Stomach (tissue), 9 donors: Measurements from ENCODE around the gene SPACA4. TPM values are rescaled to one million over a fixed set of nuclear protein-coding genes. Genes with fewer than 3 reads are reported as not detected.

ENCODE experiments used
- DNase-seq, 2 donors: peaks; one replicate each; pipeline versions ENCODE4 v3.0.0 to v3.0.0-alpha.2; 2013 to 2019
- H3K27ac ChIP-seq, 5 donors: fragments of 200-600 bp in 4 of 5; sonication (generic) in 4 of 5; one replicate each; pipeline ENCODE4 v1.5.1; 2013 to 2019; ENCODE audit warnings: mild to moderate bottlenecking in 1 of 5, moderate library complexity in 1 of 5
- H3K27me3 ChIP-seq, 3 donors: fragments of 200-600 bp; sonication (generic); one replicate each; pipeline ENCODE4 v1.5.1; 2017 to 2019; ENCODE audit warnings: mixed run types in 1 of 3
- H3K36me3 ChIP-seq, 4 donors: fragments of 200-600 bp; sonication (generic); 1 replicate in 3 of 4; 2 replicates in 1 of 4; pipeline ENCODE4 v1.5.1; 2016 to 2019
- H3K4me1 ChIP-seq, 4 donors: fragments of 200-600 bp; sonication (generic); one replicate each; pipeline ENCODE4 v1.5.1; 2016 to 2019
- H3K4me3 ChIP-seq, 4 donors: fragments of 200-600 bp; sonication (generic) in 3 of 4; one replicate each; pipeline ENCODE4 v1.5.1; 2016 to 2019; ENCODE audit warnings: mild to moderate bottlenecking in 1 of 4
- H3K9me3 ChIP-seq, 4 donors: fragments of 200-600 bp; sonication (generic); one replicate each; pipeline ENCODE4 v1.5.1; 2016 to 2019
- CTCF ChIP-seq, 7 experiments: fragments of 450-650 bp in 4 of 7; fragments of 200-600 bp in 3 of 7; sonication (generic) in 3 of 7; IDR thresholded peaks; one replicate each; pipeline ENCODE4 v1.5.1; 2016 to 2019; ENCODE audit warnings: antibody characterized with exemption in 7 of 7, control low read depth in 2 of 7, mild to moderate bottlenecking in 1 of 7
- EP300 ChIP-seq: sonication (generic); formaldehyde crosslinking; IDR thresholded peaks from one replicate; pipeline ENCODE4 v1.6.1; 2017; ENCODE audit warnings: antibody characterized with exemption
- POLR2A ChIP-seq, 4 donors: fragments of 450-650 bp; IDR thresholded peaks; one replicate each; pipeline ENCODE4 v1.6.1; 2016; ENCODE audit warnings: antibody characterized with exemption in 4 of 4, control low read depth in 2 of 4, mild to moderate bottlenecking in 1 of 4, moderate library complexity in 1 of 4
- POLR2AphosphoS5 ChIP-seq, 3 donors: sonication (generic); formaldehyde crosslinking; IDR thresholded peaks; one replicate each; pipeline ENCODE4 v1.6.1; 2016; ENCODE audit warnings: antibody characterized with exemption in 3 of 3
- WGBS, 5 donors: extraction: QIAGEN DNeasy Blood & Tissue Kit in 3 of 5; methylation state at CpG; one replicate each; pipeline versions ENCODE4 v1.1.5 to v1.1.7; 2013 to 2018; 5-methylcytosine and 5-hydroxymethylcytosine counted together
- intact Hi-C: fragments of 100-400 bp; cut with DNase I; formaldehyde crosslinking; loops from one replicate; pipeline ENCODE4 v1.15.1; 2023; ENCODE audit warnings: low total_unique reads
- polyA plus RNA-seq, 3 donors: library from polyadenylated mRNA; stranded (reverse); fragments of 200-250 nt; gene quantifications; one replicate each; pipeline ENCODE4 v1.2.3, GENCODE V29; 2013
- total RNA-seq, 5 donors: library from RNA; depleted of rRNA; stranded (reverse); fragments of >200 nt; gene quantifications; one replicate each; pipeline versions ENCODE4 v1.1.0 to v1.2.3, GENCODE V29; 2014 to 2016
- donor health status: healthy with polysubstance abuse.
- donor health status: Bipolar disorder and iron deficiency.
- donor health status: healthy.

SPACA4 gene
- total and polyA plus RNA-seq, 8 donors, result not detected

GRCh38 chr19:48598996-48599700 lies 7.4 kb upstream of the SPACA4 start:
- peaks cover 0 to 4% (median 0%) of the 10 kb centered on the region in 4 donors for H3K4me1 ChIP-seq
- H3K36me3 ChIP-seq, result no peaks in the 10 kb centered on the region
- no peaks in the 10 kb centered on the region for H3K9me3 ChIP-seq
- peaks cover 0 to 18% (median 0%) of the 10 kb centered on the region in 3 donors for H3K27me3 ChIP-seq
- no peak for DNase-seq
- 56 to 84% (median 65%) methylated on average over 12 to 30 of the region's 30 CpGs for WGBS, 5 donors
- TF ChIP-seq POLR2A (IDR thresholded peaks at IDR 0.05), result no peak
- TF ChIP-seq POLR2AphosphoS5 (IDR thresholded peaks at IDR 0.05), result no peak
- no peak for TF ChIP-seq CTCF (IDR thresholded peaks at IDR 0.05)
- TF ChIP-seq EP300, result no peak
- intact Hi-C loops, result no loop called here
- H3K27ac ChIP-seq, result no peak overlapping the region
- H3K4me3 ChIP-seq, result no peak overlapping the region

GRCh38 chr19:48600679-48601417 lies 5.7 kb upstream of the SPACA4 start:
- H3K4me1 ChIP-seq, result peaks cover 0 to 4% (median 0%) of the 10 kb centered on the region in 4 donors
- no peaks in the 10 kb centered on the region for H3K36me3 ChIP-seq
- H3K4me3 ChIP-seq, result no peak overlapping the region
- peak overlapping the region in 1 of 5 donors; percentile 17 for H3K27ac ChIP-seq
- 84 to 92% (median 88%) methylated on average over 16 to 21 of the region's 21 CpGs for WGBS, 5 donors
- no peak for DNase-seq
- intact Hi-C loops, result no loop called here
- peaks cover 0 to 18% (median 0%) of the 10 kb centered on the region in 3 donors for H3K27me3 ChIP-seq
- TF ChIP-seq CTCF (IDR thresholded peaks at IDR 0.05) (no peak), EP300 (no peak), POLR2AphosphoS5 (IDR thresholded peaks at IDR 0.05) (no peak), POLR2A (IDR thresholded peaks at IDR 0.05) (no peak)
- H3K9me3 ChIP-seq, result no peaks in the 10 kb centered on the region

- Histone ChIP-seq H3K4me1 (peaks cover 0 to 4% (median 0%) of the 10 kb centered on the region in 4 donors), H3K4me3 (no peak overlapping the region), H3K9me3 (no peaks in the 10 kb centered on the region), H3K27ac (no peak overlapping the region), H3K27me3 (peaks cover 0 to 14% (median 0%) of the 10 kb centered on the region in 3 donors), H3K36me3 (no peaks in the 10 kb centered on the region)
- no peak for TF ChIP-seq EP300
- DNase-seq, result no peak
- 73 to 81% (median 78%) methylated on average over 9 of the region's 9 CpGs for WGBS, 5 donors
- intact Hi-C loops, result no loop called here
Observed at GRCh38 chr19:48603001-48603400, 3.5 kb upstream of the SPACA4 start.

- Histone ChIP-seq H3K27me3 (peaks cover 0 to 10% (median 0%) of the 10 kb centered on the region in 3 donors), H3K36me3 (no peaks in the 10 kb centered on the region), H3K9me3 (no peaks in the 10 kb centered on the region), H3K4me1 (peaks cover 0 to 4% (median 0%) of the 10 kb centered on the region in 4 donors), H3K4me3 (no peak overlapping the region), H3K27ac (no peak overlapping the region)
- 85 to 93% (median 91%) methylated on average over 13 to 39 of the region's 39 CpGs for WGBS, 5 donors
- no peak for DNase-seq
- intact Hi-C loops, result no loop called here
- TF ChIP-seq POLR2A (IDR thresholded peaks at IDR 0.05) (no peak), POLR2AphosphoS5 (IDR thresholded peaks at IDR 0.05) (no peak), EP300 (no peak), CTCF (IDR thresholded peaks at IDR 0.05) (no peak)
Observed at GRCh38 chr19:48603449-48603848, 3.1 kb upstream of the SPACA4 start.
